Omental fat pad (tissue), 4 donors: ENCODE measurements around the gene DMKN. TPM values are rescaled to one million over a fixed set of nuclear protein-coding genes. Genes with fewer than 3 reads are reported as not detected.
A peak's percentile ranks its signal among the peaks of the same experiment; 100 is the strongest.

Source experiments
- ATAC-seq: fragments of 150-250 bp; one replicate; pipeline ENCODE4 v1.9.1; 2016; ENCODE audit warnings: mild to moderate bottlenecking, moderate library complexity; ENCODE audit not compliant: low FRiP score
- DNase-seq: peaks from one replicate; pipeline ENCODE4 v3.0.0-alpha.2; 2019; ENCODE audit warnings: low spot score
- total RNA-seq, 4 donors: library from RNA; depleted of rRNA; stranded (reverse); fragments of >200 nt; gene quantifications; one replicate each; pipeline ENCODE4 v1.1.0, GENCODE V29; 2016
- TF ChIP-seq, protein P1 (sequence below), 3 donors: fragments of 450-650 bp; IDR thresholded peaks; one replicate each; pipeline ENCODE4 v1.5.1; 2016 to 2017; ENCODE audit warnings: antibody characterized with exemption in 3 of 3, mild to moderate bottlenecking in 3 of 3, moderate library complexity in 2 of 3

Gene DMKN
- total RNA-seq, 4 donors from 2014 or later: 2.8 to 48.9 (median 33.8) TPM

DNA sequence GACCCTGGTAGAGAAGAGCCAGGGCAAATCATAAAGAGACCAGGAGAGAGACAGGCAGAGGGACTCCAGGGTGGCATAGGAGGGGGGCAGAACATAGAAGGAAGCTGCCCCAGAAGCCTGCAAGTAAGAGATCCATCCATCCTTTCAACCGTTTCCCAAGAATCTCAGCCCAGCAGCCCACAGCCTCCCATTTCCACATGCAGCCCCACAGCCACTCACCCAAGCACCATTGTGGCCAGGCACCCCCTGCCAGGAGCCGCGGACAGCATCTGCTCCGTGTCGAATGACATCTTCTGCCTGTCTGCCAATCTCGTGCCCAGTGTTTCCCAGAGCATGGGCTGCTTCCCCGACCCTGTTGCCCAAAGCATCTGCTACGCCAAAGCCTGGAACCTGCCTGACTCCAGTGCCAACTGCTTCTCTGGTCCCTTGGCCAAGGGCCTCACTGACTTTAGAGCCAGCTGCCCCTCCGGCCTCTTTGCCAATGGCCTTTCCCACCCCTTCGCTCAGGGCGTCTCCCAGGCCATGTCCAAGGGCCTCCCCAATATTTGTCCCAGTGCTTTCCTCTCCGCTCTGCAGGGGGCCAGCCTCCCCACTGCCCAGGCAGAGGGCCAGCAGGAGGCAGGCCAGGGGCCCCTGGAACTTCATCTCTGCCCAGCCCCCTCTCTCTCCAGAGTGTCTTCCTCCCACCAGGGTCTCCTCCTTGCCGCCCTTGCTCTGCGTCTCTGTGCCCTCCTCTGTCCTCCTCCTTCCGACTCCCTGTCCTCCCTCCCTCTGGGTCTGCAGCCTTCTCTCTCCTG lies 420 bp downstream of the DMKN start:
- TF ChIP-seq, protein P1, sequence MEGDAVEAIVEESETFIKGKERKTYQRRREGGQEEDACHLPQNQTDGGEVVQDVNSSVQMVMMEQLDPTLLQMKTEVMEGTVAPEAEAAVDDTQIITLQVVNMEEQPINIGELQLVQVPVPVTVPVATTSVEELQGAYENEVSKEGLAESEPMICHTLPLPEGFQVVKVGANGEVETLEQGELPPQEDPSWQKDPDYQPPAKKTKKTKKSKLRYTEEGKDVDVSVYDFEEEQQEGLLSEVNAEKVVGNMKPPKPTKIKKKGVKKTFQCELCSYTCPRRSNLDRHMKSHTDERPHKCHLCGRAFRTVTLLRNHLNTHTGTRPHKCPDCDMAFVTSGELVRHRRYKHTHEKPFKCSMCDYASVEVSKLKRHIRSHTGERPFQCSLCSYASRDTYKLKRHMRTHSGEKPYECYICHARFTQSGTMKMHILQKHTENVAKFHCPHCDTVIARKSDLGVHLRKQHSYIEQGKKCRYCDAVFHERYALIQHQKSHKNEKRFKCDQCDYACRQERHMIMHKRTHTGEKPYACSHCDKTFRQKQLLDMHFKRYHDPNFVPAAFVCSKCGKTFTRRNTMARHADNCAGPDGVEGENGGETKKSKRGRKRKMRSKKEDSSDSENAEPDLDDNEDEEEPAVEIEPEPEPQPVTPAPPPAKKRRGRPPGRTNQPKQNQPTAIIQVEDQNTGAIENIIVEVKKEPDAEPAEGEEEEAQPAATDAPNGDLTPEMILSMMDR (IDR thresholded peaks at IDR 0.05): no peak
- DNase-seq: no peak
- no peak for ATAC-seq

DNA sequence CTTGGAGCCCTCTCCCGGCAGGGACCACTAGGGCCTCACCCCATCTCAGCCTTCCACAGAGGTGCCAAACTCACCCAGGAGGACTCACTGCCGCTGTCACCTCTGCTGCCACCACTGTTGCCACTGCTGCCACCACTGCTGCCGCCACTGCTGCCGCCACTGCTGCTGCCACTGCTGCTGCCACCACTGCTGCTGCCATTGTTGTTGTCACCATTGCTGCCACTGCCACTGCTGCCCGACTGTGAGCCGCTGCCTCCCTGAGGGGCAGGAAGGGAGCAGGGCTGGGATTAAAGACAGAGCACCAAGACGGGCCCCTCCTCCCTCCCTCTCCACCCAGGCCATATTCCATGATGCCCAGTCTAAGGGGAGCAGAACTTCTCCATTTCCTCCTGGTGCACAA lies 2.1 kb downstream of the DMKN start:
- DNase-seq (no peak), ATAC-seq (no peak)
- TF ChIP-seq, protein P1 (IDR thresholded peaks at IDR 0.05): no peak

DNA sequence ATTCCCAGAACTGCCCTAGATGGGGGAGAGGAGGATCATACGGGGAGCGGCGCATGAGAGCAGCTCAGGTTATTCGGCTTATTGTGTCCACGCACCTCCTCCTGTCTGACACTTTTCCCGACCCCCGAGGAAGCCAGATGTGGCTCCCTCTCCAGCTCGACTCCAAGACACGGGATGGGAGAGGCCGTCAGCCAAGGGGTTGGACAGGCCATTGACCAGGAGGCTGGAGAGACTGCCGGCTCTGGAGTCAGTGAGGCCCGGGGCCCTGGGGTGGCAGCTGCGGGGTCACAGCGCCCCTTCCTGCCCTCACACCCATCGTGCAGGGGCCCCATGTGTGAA lies 2.9 kb downstream of the DMKN start:
- no peak for ATAC-seq
- TF ChIP-seq, protein P1 (IDR thresholded peaks at IDR 0.05): no peak

DNA sequence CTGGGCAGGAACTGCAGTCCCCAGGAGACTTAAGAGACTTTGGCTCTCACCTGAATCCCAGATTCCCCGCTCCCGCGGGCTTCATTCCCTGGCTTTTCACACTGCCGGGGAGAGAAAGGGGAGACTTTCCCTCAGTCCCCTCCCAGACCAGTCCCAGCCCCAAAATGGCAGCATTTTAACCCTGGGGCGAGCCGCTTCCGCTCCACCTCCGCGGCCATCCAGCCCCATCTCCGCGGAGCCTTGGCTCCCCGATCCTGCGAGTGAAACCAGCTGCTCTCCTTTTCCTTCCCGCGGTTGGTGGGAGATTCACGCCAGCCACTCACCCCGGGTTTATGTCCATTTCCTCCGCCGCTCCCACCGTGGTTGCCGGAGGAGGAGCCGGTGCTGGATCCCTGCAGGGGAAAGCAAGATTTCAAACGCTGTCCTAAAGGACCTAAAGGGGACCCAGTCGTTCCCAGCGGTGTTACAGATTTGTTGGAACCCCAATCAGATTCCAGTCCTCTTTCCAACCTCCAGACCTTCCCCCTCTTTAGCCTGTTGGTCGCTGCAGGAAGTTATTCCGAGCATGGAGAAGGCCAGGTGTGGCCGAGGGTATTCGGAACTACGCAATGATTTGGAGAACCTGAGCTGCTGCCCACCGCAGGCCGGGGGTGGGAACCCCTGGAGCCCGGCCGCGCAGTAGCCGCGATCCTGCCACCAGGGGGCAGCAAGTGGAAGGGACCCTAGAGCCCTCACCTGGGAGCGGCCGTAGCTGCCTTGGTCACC lies 3.4 kb downstream of the DMKN start:
- TF ChIP-seq, protein P1 (IDR thresholded peaks at IDR 0.05): peak in 2 of 3 donors; percentile 19 to 86
- ATAC-seq (peak; percentile 77), DNase-seq (peak; percentile 75)

More for the DNA sequence above, 2.9 kb downstream of the DMKN start:
- no peak for DNase-seq

DNA sequence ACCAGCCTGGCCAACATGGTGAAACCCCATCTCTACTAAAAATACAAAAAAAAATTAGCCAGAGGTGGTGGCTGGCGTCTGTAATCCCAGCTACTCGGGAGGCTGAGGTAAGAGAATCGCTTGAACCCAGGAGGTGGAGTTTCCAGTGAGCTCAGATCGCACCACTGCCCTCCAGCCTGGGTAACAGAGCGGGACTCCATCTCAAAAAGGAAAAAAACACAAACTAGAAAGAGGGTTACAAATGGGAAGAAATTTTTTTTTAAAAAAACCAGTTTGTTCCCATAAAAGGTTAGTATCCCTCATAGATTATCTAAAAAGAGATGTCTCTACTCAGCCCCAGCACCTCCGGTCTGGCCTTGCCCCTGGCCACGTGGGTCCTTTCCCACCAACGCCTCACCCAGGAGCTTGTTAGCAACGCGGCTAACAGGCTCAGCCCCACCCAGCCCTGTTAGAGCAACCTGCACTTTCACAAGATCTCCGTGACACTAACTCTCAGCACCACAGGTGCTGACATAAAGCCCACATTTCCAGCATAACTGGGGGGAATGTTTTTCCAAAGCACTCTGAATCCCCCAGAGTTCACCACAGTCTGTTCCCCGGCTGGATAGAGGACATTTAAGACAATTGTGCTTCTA lies 4.3 kb downstream of the DMKN start:
- peak; percentile 72 for ATAC-seq
- DNase-seq: peak; percentile 51
- TF ChIP-seq, protein P1 (IDR thresholded peaks at IDR 0.05): no peak

DNA sequence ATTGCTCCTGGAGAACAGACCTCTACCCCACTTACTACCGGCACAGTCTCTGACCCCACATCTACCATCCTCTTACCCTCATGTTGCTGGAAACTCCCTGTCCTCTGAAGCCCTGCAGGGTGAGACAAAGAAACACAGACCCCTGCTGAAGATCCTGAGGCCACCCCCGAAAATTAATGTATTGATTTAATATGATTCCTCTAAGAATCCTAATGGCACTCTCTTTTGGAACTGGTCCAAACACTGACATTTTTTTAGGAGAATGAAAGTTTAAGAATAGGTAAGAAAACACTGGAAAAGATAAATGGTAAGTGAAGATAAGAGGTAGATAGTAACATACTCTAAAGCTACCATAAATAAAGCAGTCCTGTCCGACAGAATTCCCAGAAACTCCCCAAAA lies 5.3 kb downstream of the DMKN start:
- no peak for ATAC-seq
- no peak for DNase-seq

More for the DNA sequence above, 5.3 kb downstream of the DMKN start:
- TF ChIP-seq, protein P1 (IDR thresholded peaks at IDR 0.05): no peak
